ENCODE data around the gene NLRC5. TPM values are rescaled to one million over a fixed set of nuclear protein-coding genes. Genes with fewer than 3 reads are reported as not detected.
A peak's percentile ranks its signal among the peaks of the same experiment; 100 is the strongest.

NLRC5 gene
- total RNA-seq, 2 donors from 2014 or later, result 78.1 to 79.7 TPM

DNA sequence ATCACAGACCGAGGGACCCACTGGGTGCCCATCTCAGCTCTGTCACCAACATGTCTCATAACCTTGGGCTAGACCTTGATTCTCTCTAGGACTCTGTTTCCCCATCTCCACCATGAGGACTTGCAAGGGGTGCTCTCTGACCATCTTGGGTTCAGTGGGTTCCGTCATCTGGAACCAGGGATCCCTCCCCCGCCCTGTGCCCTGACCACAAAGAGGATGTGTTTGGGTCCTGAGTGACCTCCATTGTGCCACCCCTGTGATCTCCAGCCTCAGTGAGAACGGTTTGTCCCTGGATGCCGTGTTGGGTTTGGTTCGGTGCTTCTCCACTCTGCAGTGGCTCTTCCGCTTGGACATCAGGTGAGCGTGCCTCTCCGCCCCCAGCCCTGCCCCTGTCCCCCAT, 53.9 kb downstream of the NLRC5 start:
- intact Hi-C loops (cut with DNase I), result loop anchor here (5.0 kb wide), 1 partner anchor 81 kb away; the partner anchor contains the start of gene CETP
- Histone ChIP-seq H3K27me3 (no peaks in the 10 kb centered on the region), H3K9me3 (no peaks in the 10 kb centered on the region), H3K27ac (no peak overlapping the region), H3K9ac (ENCODE audit: low read depth in 2 of 2, low read length in 2 of 2) (no peak overlapping the region), H3K36me3 (peaks cover 7% of the 10 kb centered on the region), H3K4me3 (no peak overlapping the region), H3K4me1 (no peaks in the 10 kb centered on the region)
- no peak for DNase-seq
- TF ChIP-seq, protein P1, sequence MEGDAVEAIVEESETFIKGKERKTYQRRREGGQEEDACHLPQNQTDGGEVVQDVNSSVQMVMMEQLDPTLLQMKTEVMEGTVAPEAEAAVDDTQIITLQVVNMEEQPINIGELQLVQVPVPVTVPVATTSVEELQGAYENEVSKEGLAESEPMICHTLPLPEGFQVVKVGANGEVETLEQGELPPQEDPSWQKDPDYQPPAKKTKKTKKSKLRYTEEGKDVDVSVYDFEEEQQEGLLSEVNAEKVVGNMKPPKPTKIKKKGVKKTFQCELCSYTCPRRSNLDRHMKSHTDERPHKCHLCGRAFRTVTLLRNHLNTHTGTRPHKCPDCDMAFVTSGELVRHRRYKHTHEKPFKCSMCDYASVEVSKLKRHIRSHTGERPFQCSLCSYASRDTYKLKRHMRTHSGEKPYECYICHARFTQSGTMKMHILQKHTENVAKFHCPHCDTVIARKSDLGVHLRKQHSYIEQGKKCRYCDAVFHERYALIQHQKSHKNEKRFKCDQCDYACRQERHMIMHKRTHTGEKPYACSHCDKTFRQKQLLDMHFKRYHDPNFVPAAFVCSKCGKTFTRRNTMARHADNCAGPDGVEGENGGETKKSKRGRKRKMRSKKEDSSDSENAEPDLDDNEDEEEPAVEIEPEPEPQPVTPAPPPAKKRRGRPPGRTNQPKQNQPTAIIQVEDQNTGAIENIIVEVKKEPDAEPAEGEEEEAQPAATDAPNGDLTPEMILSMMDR (IDR thresholded peaks at IDR 0.05), result no peak

DNA sequence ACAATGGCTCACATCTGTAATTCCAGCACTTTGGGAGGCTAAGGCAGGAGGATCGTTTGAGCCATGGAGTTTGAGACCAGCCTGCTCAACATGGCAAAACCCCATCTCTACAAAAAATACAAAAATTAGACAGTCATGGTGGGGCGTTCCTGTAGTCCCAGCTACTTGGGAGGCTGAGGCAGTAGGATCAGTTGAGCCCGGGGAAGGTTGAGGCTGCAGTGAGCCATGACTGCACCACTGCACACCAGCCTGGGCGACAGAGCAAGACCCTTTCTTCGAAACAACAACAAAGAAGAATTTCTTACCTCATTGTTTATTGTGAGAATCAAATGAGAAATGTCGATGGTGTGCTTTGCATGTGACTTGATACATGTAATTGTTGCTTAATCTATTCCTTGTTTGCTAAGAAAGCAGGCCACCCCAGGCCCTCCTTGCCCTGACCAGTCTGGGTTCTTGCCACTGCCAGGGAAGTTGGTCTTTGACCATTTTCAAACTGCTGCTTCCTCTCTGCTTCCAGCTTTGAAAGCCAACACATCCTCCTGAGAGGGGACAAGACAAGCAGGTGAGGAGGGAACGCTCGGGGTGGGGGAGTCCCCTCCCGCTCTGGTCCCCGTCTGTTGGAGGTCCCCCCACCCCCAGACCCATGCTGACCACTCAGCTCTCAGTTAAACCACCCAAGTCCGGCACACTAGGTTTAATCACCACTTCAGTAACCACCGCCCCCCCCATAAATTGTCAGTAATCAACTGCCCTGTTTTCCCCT, 55.8 kb downstream of the NLRC5 start:
- Histone ChIP-seq H3K4me3 (no peak overlapping the region), H3K9me3 (no peaks in the 10 kb centered on the region), H3K27ac (no peak overlapping the region), H3K36me3 (peaks cover 8% of the 10 kb centered on the region), H3K27me3 (no peaks in the 10 kb centered on the region), H3K9ac (ENCODE audit: low read depth in 2 of 2, low read length in 2 of 2) (no peak overlapping the region), H3K4me1 (no peaks in the 10 kb centered on the region)
- no peak for DNase-seq
- TF ChIP-seq, protein P1 (IDR thresholded peaks at IDR 0.05), result no peak
- intact Hi-C loops (cut with DNase I), result loop anchor here (5.0 kb wide), 1 partner anchor 83 kb away; the partner anchor contains the start of gene CETP

DNA sequence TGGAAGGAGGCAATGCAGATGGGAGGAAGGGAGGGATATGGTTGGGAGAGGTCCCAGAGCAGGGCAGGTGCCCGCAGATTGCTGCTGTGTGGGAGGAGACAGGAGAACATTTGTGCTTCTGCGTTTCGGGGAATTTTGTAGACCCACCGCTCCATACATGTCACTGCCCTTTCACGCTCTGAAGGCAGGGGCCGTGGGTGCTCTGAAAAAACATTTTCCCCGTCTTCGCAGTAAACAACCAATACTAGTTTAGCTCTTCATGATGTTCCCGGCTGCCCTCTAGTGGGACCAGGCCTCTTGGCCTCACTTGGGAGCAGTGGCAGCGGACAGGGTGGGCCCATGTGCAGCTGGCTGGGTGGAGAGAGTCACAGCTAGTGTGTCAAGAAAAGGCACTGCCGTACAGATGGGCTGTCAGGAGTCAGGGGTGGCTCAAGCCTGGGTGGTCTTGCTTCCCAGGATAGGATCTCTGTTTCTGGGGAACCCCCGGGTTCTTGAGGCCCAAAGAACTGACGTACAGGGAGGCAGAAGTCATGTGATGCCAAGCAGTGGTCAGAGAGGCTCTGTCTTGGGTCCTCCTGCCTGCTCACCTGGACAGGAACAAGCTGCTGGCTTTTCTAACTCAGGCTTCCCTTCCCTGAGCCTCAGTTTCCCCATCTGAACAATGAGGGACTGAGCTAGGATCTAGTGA, 56.5 kb downstream of the NLRC5 start:
- Histone ChIP-seq H3K4me3 (no peak overlapping the region), H3K36me3 (peaks cover 8% of the 10 kb centered on the region), H3K27ac (no peak overlapping the region), H3K9ac (ENCODE audit: low read depth in 2 of 2, low read length in 2 of 2) (no peak overlapping the region), H3K27me3 (no peaks in the 10 kb centered on the region), H3K4me1 (no peaks in the 10 kb centered on the region), H3K9me3 (no peaks in the 10 kb centered on the region)
- DNase-seq, result peak; percentile 63
- intact Hi-C loops (cut with DNase I), result no loop called here
- TF ChIP-seq, protein P1 (IDR thresholded peaks at IDR 0.05), result peak; percentile 26

DNA sequence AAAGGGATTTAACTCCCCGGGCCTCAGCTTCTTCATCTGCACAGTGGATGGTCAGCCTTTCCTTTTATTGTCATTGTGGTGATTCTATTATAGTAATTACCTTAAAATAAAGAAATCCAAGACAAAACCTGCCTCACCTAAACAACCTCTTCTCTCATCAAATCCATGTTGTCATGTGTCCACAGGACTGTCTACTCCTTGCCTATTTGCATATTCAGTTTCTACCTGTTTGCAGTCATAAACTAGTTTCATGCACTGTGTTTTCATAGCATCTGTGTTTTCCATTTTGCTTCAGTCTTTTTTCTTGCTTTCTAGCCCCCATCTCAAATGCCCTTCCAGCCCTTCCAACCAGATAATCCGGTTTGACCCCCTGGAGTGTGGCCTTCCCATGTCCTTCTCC, 58.7 kb downstream of the NLRC5 start:
- Histone ChIP-seq H3K36me3 (peaks cover 8% of the 10 kb centered on the region), H3K27me3 (no peaks in the 10 kb centered on the region), H3K4me1 (no peaks in the 10 kb centered on the region), H3K27ac (no peak overlapping the region), H3K9me3 (no peaks in the 10 kb centered on the region), H3K4me3 (no peak overlapping the region), H3K9ac (ENCODE audit: low read depth in 2 of 2, low read length in 2 of 2) (no peak overlapping the region)
- intact Hi-C loops (cut with DNase I), result no loop called here
- TF ChIP-seq, protein P1 (IDR thresholded peaks at IDR 0.05), result no peak
- DNase-seq, result no peak

DNA sequence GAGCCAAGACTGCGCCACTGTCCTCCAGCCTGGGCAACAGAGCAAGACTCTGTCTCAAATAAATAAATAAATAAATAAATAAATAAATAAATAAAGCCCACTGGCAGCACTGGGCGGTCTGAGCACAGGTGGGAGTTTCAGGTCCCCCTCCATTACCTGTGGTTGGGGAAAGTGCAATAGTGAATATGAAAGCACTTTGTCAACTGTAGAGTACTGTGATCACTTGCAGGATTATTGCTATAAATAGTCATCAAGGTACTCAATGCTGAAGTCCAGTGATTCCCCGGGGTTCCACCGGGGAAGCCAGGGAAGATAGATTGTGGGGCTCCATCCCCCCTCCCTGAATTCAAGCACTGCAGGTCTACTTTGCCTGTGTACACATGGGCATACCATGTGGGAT, 60.3 kb downstream of the NLRC5 start:
- no peak for DNase-seq
- Histone ChIP-seq H3K9me3 (no peaks in the 10 kb centered on the region), H3K9ac (ENCODE audit: low read depth in 2 of 2, low read length in 2 of 2) (no peak overlapping the region), H3K36me3 (peaks cover 9% of the 10 kb centered on the region), H3K27me3 (no peaks in the 10 kb centered on the region), H3K4me1 (no peaks in the 10 kb centered on the region), H3K27ac (no peak overlapping the region), H3K4me3 (no peak overlapping the region)
- TF ChIP-seq, protein P1 (IDR thresholded peaks at IDR 0.05), result no peak
- intact Hi-C loops (cut with DNase I), result no loop called here
